Measurements from ENCODE around the gene EFHC1.
"Not testable (repeated sequence)": the region's sequence is repeated elsewhere in the genome, so short reads cannot be mapped to it uniquely, and the experiment has no call there.

The EFHC1 gene

GRCh38 chr6:52435345-52435744, 15.2 kb downstream of the EFHC1 start:
- no peaks in the 10 kb centered on the region for H3K9me3 Mint-ChIP-seq
- no peak overlapping the region for H3K4me3 Mint-ChIP-seq
- H3K27me3 Mint-ChIP-seq, result no peaks in the 10 kb centered on the region
- H3K27ac Mint-ChIP-seq, result no peak overlapping the region
- ATAC-seq (ENCODE audit: low read depth), result no peak
- peaks cover 38% of the 10 kb centered on the region for H3K36me3 Mint-ChIP-seq
- H3K4me1 Mint-ChIP-seq, result peaks cover 2% of the 10 kb centered on the region
- DNase-seq (ENCODE audit: low spot score in 2 of 2), result no peak

GRCh38 chr6:52438926-52439325, 18.8 kb downstream of the EFHC1 start:
- ATAC-seq (ENCODE audit: low read depth), result no peak
- H3K4me3 Mint-ChIP-seq, result no peak overlapping the region

GRCh38 chr6:52454556-52454955, 34.4 kb downstream of the EFHC1 start:
- H3K27me3 Mint-ChIP-seq, result no peaks in the 10 kb centered on the region
- ATAC-seq (ENCODE audit: low read depth) (no peak), DNase-seq (ENCODE audit: low spot score in 2 of 2) (no peak)
- H3K4me1 Mint-ChIP-seq, result no peaks in the 10 kb centered on the region
- no peak overlapping the region for H3K4me3 Mint-ChIP-seq
- peaks cover 15% of the 10 kb centered on the region for H3K9me3 Mint-ChIP-seq
- H3K27ac Mint-ChIP-seq, result no peak overlapping the region
- peaks cover 35% of the 10 kb centered on the region for H3K36me3 Mint-ChIP-seq

More at GRCh38 chr6:52438926-52439325, 18.8 kb downstream of the EFHC1 start:
- H3K27ac Mint-ChIP-seq, result no peak overlapping the region
- peaks cover 3% of the 10 kb centered on the region for H3K9me3 Mint-ChIP-seq
- DNase-seq (ENCODE audit: low spot score in 2 of 2), result no peak
- H3K36me3 Mint-ChIP-seq, result peaks cover 31% of the 10 kb centered on the region
- no peaks in the 10 kb centered on the region for H3K27me3 Mint-ChIP-seq
- peaks cover 2% of the 10 kb centered on the region for H3K4me1 Mint-ChIP-seq

DNA sequence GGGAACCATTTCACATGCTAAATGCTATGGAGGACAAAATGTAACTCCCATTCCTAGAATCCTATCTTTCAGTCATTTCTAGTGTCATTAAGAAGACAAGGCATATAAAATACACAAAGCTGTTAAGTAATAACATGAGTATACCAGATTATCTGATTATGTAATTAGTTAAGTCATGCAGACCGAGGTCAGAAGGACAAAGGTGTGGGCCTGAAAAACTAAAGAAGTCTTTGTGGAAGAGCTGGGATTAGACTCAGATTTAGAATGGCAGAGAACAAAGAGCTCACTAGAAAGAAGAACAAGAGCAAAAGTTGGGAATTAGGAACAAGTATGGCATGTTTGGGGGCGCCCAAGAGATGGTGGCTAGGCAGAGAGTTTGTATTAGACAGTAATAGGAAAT, 37.0 kb downstream of the EFHC1 start:
- DNase-seq (ENCODE audit: low spot score in 2 of 2), result no peak
- Mint-ChIP-seq H3K36me3 (peaks cover 16% of the 10 kb centered on the region), H3K27ac (no peak overlapping the region), H3K4me3 (no peak overlapping the region), H3K4me1 (no peaks in the 10 kb centered on the region), H3K9me3 (peaks cover 3% of the 10 kb centered on the region), H3K27me3 (no peaks in the 10 kb centered on the region)
- ATAC-seq (ENCODE audit: low read depth), result no peak

DNA sequence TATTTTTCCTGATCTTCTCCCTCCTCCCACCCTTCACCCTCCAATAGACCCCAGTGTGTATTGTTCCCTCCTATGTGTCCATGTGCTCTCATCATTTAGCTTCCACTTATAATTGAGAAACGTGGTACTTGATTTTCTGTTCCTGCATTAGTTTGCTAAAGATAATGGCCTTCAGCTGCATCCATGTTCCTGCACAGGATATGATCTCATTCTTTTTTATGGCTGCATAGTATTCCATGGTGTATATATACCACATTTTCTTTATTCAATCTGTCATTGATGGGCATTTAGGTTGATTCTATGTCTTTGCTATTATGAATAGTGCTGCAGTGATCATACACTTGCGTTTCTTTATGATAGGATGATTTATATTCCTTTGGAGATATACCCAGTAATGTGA, 41.1 kb downstream of the EFHC1 start:
- not testable (repeated sequence) for H3K36me3 Mint-ChIP-seq; H3K27me3 Mint-ChIP-seq; DNase-seq (ENCODE audit: low spot score in 2 of 2); H3K4me1 Mint-ChIP-seq; H3K4me3 Mint-ChIP-seq; ATAC-seq (ENCODE audit: low read depth); H3K27ac Mint-ChIP-seq; H3K9me3 Mint-ChIP-seq

GRCh38 chr6:52474173-52474572, 54.0 kb downstream of the EFHC1 start:
- Mint-ChIP-seq H3K4me1 (peaks cover 3% of the 10 kb centered on the region), H3K27ac (no peak overlapping the region), H3K36me3 (peaks cover 5% of the 10 kb centered on the region), H3K9me3 (peaks cover 2% of the 10 kb centered on the region), H3K4me3 (no peak overlapping the region), H3K27me3 (no peaks in the 10 kb centered on the region)
- DNase-seq (ENCODE audit: low spot score in 2 of 2), result no peak
- no peak for ATAC-seq (ENCODE audit: low read depth)

GRCh38 chr6:52475307-52475706, 55.2 kb downstream of the EFHC1 start:
- peaks cover 5% of the 10 kb centered on the region for H3K4me1 Mint-ChIP-seq

GRCh38 chr6:52482903-52483670, 62.9 kb downstream of the EFHC1 start:
- H3K4me3 Mint-ChIP-seq, result no peak overlapping the region
- peaks cover 12% of the 10 kb centered on the region for H3K4me1 Mint-ChIP-seq
- DNase-seq (ENCODE audit: low spot score in 2 of 2) (no peak), ATAC-seq (ENCODE audit: low read depth) (no peak)
- peaks cover 31% of the 10 kb centered on the region for H3K36me3 Mint-ChIP-seq
- H3K9me3 Mint-ChIP-seq, result no peaks in the 10 kb centered on the region
- H3K27me3 Mint-ChIP-seq, result no peaks in the 10 kb centered on the region
- peak overlapping the region; percentile 8 for H3K27ac Mint-ChIP-seq

More at GRCh38 chr6:52475307-52475706, 55.2 kb downstream of the EFHC1 start:
- Mint-ChIP-seq H3K9me3 (peaks cover 2% of the 10 kb centered on the region), H3K36me3 (peaks cover 8% of the 10 kb centered on the region), H3K4me3 (no peak overlapping the region), H3K27ac (no peak overlapping the region), H3K27me3 (no peaks in the 10 kb centered on the region)
- ATAC-seq (ENCODE audit: low read depth) (no peak), DNase-seq (ENCODE audit: low spot score in 2 of 2) (no peak)

DNA sequence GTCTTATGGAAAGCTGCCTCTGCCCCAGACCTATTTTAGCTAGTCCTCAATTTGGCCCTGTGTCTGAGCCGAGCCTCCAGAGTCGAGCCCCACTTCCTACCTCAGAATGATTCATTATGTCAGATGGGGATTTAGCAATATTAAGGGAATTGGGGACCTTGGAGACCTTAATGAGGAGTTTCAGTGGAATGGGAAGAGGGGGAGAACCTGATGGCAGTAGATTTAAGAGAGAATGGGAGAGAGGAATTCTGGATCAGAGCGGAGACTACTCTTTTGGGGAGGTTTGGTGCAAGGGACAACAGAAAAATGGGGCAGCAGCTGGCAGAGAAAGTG, 63.5 kb downstream of the EFHC1 start:
- H3K27me3 Mint-ChIP-seq, result no peaks in the 10 kb centered on the region
- DNase-seq (ENCODE audit: low spot score in 2 of 2) (no peak), ATAC-seq (ENCODE audit: low read depth) (no peak)
- no peak overlapping the region for H3K4me3 Mint-ChIP-seq
- no peaks in the 10 kb centered on the region for H3K9me3 Mint-ChIP-seq
- peaks cover 12% of the 10 kb centered on the region for H3K4me1 Mint-ChIP-seq
- H3K36me3 Mint-ChIP-seq, result peaks cover 31% of the 10 kb centered on the region
- peak overlapping the region; percentile 8 for H3K27ac Mint-ChIP-seq

- no peaks in the 10 kb centered on the region for H3K27me3 Mint-ChIP-seq
- no peak overlapping the region for H3K4me3 Mint-ChIP-seq
- H3K9me3 Mint-ChIP-seq, result no peaks in the 10 kb centered on the region
- H3K27ac Mint-ChIP-seq, result peak overlapping the region; percentile 100
- peaks cover 33% of the 10 kb centered on the region for H3K4me1 Mint-ChIP-seq
- H3K36me3 Mint-ChIP-seq, result peaks cover 16% of the 10 kb centered on the region
- DNase-seq (ENCODE audit: low spot score in 2 of 2) (no peak), ATAC-seq (ENCODE audit: low read depth) (no peak)
Measured at GRCh38 chr6:52489881-52490280, 69.7 kb downstream of the EFHC1 start.

- H3K4me1 Mint-ChIP-seq, result peaks cover 46% of the 10 kb centered on the region
- peak overlapping the region; percentile 100 for H3K27ac Mint-ChIP-seq
- peak; percentile 62 for ATAC-seq (ENCODE audit: low read depth)
- H3K36me3 Mint-ChIP-seq, result peaks cover 12% of the 10 kb centered on the region
- peaks cover 2% of the 10 kb centered on the region for H3K9me3 Mint-ChIP-seq
- no peaks in the 10 kb centered on the region for H3K27me3 Mint-ChIP-seq
- DNase-seq (ENCODE audit: low spot score in 2 of 2), result peak; percentile 29 to 31
- peak overlapping the region; percentile 75 for H3K4me3 Mint-ChIP-seq
Measured at GRCh38 chr6:52491203-52492069, 71.3 kb downstream of the EFHC1 start.

DNA sequence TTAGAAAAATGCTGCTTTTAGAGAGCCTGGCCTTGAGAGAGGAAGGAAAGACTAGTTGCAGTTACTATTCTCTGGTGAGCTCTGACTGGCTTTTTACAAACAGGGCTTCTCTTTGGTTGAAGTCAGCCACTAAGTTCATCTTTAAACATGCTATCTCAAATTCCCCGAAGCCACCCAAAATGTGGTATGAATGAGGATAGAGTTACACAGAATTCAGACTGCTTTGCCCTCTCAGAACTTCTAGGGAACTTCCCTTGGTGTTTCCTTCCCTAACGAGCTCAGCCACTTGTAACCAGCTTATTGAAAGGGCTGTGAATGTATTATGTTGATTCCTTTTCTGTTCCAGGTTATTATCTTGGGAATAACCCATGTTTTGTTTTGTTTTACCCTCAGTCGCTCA, 73.5 kb downstream of the EFHC1 start:
- Mint-ChIP-seq H3K4me3 (peak overlapping the region; percentile 30), H3K4me1 (peaks cover 62% of the 10 kb centered on the region), H3K9me3 (peaks cover 2% of the 10 kb centered on the region), H3K27me3 (no peaks in the 10 kb centered on the region), H3K27ac (peak overlapping the region; percentile 100), H3K36me3 (peaks cover 7% of the 10 kb centered on the region)
- ATAC-seq (ENCODE audit: low read depth) (peak; percentile 13), DNase-seq (ENCODE audit: low spot score in 2 of 2) (peak in 1 of 2 donors; percentile 45)

GRCh38 chr6:52494298-52495072, 74.3 kb downstream of the EFHC1 start:
- peak overlapping the region; percentile 100 for H3K27ac Mint-ChIP-seq
- no peak for DNase-seq (ENCODE audit: low spot score in 2 of 2)
- no peak overlapping the region for H3K4me3 Mint-ChIP-seq
- H3K9me3 Mint-ChIP-seq, result peaks cover 2% of the 10 kb centered on the region
- peaks cover 7% of the 10 kb centered on the region for H3K36me3 Mint-ChIP-seq
- H3K27me3 Mint-ChIP-seq, result no peaks in the 10 kb centered on the region
- peaks cover 66% of the 10 kb centered on the region for H3K4me1 Mint-ChIP-seq
- ATAC-seq (ENCODE audit: low read depth), result no peak

- Mint-ChIP-seq H3K36me3 (peaks cover 4% of the 10 kb centered on the region), H3K4me3 (peak overlapping the region; percentile 41), H3K4me1 (peaks cover 54% of the 10 kb centered on the region), H3K27me3 (no peaks in the 10 kb centered on the region), H3K9me3 (peaks cover 2% of the 10 kb centered on the region), H3K27ac (peak overlapping the region; percentile 100)
- ATAC-seq (ENCODE audit: low read depth) (no peak), DNase-seq (ENCODE audit: low spot score in 2 of 2) (no peak)
Measured at GRCh38 chr6:52495922-52496321, 75.8 kb downstream of the EFHC1 start.
